Activated CD4-positive, CD25-positive, alpha-beta regulatory T cell treated with anti-CD3 and anti-CD28 coated beads, Interleukin-2, amount 50 U/mL, for 72 hours (primary cell): ENCODE measurements around the gene CDKN2AIPNL.
"Not testable (repeated sequence)": the region's sequence is repeated elsewhere in the genome, so short reads cannot be mapped to it uniquely, and the experiment has no call there.

ENCODE experiments used
- DNase-seq: peaks from one replicate; pipeline ENCODE4 v3.0.0; 2021

CDKN2AIPNL gene

DNA sequence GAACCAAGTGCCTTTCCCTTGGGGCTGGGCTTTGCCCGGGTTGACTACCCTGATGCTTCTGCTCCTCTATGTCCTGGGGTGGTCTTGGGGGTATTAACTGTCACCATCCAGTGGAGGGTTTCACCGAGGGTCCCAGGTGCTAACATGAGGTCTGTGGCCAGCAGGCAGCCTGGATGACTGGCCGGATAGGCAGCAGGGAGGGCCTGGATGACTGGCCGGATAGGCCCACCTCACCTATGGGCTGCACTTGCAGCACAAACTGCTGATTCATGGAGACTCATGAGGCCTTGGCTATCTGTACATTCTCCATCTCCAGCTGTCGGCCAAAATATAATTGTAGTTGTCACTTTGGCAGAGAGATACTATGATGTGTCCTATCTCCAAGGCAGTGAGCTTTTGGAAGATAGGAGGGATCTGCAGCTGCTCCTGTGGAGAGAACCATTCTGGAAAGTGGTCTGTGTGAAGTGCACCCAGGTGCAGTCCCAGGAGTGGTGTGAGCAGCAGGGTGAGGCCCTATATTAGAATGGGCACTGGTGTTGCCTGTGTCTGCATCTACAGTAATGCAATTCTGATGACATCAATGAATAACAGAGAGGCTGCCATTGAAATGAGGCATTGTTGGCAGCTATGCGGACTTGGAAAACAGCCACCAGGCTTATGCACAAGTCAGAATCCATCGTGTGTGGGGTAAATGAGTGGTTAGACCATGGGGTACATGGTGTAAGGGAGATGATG, 26.3 kb upstream of the CDKN2AIPNL start:
- no peak for DNase-seq

DNA sequence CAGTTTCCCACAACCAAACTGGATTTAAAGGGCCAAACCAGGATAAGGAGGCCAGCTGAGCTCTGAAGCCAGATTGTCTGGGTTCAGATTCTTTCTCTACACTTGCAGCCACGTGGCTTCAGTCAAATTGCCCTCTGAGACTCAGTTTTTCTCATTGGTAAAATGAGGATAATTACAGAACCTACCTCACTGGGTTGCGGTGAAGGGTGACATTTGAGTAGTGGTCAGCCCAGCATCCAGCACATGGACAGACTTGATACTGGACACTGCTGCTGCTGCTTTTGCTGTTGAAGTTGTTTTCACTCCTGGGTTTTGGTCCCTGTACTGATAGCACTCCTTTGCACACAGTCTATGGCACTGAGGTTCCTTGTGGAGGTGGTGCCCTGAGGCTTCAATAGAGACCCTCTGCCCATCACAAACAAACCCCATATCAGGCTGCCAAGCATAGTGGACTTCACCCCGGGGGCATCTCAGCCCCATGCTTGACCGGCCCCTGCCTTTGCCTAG, 25.7 kb upstream of the CDKN2AIPNL start:
- DNase-seq = no peak

DNA sequence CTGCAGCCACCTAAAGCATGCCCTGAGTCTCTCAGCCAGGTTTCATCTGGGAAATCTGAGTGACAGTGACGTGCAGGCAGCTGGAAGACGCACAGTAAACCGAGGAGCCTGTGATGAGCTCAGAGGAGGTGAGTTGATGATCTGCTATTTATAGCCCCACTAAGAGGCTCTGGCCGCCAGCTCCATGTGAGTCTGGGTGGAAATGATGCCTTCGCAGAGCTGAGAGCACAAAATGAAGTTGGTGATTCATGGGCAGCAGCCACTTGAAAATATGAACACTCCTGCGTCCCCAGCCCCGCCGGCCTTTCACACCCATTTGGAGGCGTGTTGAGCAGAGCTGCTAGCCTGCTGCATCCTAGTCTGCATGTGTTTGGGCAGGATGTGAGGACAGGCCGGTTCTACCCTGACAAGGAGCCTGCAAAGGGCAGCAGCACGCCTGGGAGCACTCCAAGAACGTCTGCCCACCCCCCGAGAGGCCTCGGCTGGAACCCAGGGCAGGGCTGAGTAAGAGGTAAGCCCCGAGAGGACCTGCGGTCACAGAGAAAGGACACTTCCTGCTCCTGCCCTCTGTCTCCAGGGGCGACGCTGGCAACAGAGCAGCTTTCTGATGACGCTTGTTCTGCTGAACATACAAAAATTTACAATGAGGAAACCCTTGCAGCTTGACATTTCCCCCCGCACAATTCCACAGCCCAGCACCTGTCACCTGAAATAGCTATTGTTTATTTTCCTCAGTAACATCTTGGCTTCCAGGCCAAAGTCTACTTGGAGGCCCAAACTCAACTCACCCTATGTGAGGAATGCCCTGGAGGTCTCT, 25.1 kb upstream of the CDKN2AIPNL start:
- DNase-seq = peak; percentile 57

DNA sequence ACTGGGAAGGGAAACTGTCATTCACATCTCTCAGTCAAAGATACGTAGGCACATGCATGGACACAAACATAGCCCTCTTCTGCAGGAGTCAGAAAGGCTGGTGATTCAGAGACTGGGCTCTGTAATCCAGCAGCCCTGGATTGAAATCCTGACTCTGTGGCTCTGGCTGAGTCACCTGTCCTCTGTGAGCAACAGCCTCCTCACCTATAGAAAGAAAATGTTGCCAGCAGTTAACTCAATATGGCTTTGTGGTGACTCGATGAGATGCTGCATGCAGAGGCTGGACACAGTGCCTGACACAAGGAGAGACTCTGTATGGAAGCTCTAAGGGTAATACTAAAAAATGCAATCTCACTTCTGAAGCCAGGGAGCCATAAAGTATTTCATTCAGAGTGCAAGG, 23.9 kb upstream of the CDKN2AIPNL start:
- no peak for DNase-seq

DNA sequence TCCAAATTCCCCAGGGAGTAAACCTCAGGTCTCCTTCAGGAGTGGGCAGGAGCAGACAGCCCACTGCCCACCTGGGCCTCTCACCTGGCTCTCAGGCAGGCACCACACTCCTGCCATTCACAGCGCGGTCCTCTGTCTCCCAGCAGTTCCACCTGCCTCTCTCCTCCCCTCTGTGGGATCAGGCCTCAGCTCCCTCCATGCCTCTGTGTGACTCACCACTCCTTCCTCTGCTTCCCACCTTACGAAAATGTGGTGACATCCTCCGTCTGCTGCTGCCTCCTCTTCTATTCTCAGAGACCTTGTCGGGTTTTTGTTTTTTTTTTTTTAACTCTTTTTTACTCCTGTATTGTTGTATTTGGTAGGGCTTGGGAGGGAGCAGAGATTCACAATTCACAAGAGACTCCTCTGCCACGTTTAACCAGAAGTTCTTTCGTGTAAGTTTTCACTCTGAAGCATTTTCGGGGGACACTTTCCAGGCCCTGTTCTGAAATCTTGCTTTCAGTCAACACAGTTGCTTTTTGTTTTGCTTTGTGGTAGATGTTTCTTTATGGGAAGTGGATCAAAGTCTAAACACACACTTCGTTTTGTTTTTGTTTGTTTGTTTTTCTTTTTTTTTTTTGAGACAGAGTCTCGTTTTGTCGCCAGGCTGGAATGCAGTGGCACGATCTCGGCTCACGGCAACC, 21.1 kb upstream of the CDKN2AIPNL start:
- no peak for DNase-seq

DNA sequence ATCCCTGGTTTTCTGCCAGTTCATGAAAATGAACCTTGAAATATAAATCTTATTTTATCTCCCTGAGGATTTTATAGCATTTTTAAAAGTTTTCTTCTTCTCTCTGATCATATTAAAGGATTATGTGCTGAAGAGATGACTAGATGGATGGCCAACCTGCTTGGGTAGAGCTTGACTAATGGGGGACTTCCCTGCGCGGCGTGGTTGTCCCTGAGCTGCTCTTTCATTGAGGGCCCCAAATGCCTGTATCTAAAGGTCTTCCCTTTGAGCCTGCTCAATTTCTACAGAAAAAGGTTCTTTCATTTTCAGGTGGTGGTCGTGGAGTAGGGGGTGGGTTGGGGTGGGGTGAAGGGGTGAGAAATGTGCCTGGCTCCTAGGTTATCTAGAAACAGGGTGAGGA, 20.5 kb upstream of the CDKN2AIPNL start:
- DNase-seq = no peak

DNA sequence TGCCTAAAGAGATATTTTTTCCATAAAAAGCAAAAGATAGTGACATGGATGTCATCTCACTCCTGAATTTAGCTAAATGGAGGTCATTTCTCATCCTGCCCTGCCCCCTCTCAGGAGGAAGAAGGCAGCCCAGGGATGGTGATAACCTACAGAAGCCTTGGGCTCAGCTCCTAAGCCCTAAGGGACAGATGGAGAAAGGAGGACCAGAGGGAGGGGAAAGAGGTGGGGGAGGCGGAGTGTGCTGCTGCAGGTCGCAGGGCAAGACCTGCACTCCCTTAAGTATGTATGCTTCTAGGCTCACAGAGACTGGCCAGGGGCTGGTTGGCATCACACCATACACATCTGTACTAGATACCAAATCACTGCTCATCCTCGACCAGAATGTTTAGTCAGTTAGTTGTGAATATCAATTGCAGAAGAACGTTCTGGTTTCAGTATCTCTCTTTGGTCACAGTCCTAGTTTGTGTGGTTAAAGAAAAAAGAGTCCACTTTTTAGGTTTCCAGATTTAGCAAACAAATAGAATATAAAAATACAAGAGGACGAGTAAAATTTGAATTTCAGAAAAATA, 18.4 kb upstream of the CDKN2AIPNL start:
- no peak for DNase-seq

DNA sequence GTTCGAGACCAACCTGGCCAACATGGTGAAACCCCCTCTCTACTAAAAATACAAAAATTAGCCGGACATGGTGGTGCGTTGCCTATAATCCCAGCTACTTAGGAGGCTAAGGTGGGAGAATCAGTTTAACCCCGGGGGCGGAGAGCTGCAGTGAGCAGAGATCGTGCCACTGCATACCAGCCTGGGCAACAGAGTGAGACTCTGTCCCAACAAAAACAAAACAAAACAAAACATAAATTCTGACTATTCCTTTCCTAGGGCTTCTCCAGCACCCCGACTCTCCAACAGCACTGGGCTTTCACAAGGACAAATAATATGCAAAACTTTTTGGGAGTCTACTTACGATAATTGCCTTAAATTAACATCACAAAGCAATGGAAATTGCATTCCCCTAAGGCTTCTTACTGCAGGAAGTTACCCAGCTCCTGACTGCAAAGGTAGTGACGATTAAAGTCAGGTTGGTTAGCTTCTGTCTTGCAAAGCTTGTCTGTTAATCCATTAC, 15.9 kb upstream of the CDKN2AIPNL start:
- DNase-seq = no peak

DNA sequence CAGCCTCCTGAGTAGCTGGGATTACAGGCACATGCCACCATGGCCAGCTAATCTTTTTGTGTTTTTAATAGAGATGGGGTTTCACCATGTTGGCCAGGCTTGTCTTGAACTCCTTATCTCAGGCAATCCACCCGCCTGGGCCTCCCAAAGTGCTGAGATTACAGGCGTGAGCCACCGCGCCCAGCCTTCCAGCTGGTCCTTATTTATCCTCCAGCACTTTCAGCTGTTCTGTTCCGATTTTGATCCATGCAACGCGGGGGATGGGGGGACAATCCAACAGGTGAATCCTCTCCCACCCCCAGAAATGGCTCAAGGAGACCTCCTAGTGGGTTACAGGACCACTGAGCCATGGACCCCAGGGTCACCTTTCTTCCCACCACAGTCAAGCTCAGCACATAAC, 14.7 kb upstream of the CDKN2AIPNL start:
- no peak for DNase-seq

DNA sequence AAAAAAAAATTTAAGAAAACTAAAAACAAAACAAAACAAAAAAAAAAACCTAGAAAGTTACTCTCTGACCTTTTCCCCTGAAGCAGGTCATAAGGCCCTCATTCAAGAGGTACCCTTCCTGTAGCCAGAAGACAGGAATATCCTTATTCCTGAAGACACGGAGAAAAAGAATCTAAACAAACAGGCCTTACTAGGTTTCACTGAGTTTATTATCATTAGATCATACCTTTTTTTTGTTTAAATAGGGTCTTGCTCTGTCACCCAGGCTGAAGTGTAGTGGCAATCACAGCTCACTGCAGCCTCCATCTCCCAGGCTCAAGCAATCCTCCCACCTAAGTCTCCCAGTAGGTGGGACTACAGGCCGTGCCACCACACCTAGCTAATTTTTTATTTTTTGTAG, 11.7 kb upstream of the CDKN2AIPNL start:
- DNase-seq = no peak

DNA sequence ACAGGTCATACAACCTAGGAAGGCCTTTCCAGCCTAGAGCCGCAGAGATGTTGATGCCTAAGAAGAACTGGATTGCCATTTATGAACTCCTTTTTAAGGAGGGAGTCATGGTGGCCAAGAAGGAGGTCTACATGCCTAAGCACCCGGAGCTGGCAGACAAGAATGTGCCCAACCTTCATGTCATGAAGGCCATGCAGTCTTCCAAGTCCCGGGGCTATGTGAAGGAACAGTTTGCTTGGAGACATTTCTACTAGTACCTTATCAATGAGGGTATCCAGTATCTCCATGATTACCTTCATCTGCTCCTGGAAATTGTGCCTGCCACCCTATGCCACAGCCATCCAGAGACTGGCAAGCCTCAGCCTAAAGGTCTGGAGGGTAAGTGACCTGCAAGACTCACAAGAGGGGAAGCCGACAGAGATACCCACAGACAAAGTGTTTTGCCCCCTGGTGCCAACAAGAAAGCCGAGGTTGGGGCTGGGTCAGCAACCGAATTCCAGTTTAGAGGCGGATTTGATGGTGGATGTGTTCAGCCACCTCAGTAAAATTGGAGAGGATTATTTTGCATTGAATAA, 11.2 kb upstream of the CDKN2AIPNL start:
- DNase-seq = no peak

DNA sequence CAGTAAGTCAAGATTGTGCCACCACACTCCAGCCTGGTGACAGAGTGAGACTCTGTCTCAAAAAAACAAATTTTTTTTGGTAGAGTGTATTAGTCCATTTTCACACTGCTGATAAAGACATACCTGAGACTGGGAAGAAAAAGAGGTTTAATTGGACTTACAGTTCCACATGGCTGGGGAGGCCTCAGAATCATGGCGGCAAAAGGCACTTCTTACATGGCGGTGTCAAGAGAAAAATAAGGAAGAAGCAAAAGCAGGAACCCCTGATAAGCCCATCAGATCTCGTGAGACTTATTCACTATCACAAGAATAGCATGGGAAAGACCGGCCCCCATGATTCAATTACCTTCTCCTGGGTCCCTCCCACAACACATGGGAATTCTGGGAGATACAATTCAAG, 9.4 kb upstream of the CDKN2AIPNL start:
- not testable (repeated sequence) for DNase-seq

DNA sequence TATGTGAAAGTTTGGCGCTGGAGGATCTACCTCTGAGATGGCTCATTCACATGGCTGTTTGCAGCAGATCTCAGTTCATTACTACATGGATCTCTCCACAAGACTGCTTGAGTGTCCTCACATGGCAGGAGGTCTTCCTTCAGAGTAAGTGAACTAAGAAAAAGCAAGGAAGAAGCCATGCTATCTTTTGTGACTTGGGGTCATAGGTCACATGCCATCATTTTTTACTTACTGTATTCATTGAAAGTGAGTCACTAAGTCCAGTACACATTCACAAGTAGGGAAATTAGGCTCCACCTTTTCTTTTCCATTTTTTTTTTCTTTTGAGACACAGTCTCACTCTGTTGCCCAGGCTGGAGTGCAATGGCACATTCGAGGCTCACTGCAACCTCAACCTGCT, 8.7 kb upstream of the CDKN2AIPNL start:
- DNase-seq = no peak

DNA sequence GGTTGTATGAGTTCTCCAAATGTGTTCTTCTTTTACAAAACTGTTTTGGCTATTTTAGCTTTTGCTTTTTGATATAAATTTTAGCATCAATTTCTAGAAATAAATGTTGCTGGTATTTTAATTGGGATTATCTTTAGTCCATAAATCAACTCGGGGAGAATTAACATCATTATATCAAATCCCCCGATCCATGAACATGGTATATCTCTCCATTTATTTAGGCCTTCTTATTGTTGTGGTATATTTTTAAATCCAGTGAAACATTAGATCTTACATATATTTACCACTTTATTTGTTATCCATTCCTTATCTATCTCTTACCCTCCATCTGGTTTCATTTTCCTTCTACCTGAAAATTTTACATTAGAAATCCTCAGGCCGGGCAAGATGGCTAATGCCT, 7.3 kb upstream of the CDKN2AIPNL start:
- no peak for DNase-seq

DNA sequence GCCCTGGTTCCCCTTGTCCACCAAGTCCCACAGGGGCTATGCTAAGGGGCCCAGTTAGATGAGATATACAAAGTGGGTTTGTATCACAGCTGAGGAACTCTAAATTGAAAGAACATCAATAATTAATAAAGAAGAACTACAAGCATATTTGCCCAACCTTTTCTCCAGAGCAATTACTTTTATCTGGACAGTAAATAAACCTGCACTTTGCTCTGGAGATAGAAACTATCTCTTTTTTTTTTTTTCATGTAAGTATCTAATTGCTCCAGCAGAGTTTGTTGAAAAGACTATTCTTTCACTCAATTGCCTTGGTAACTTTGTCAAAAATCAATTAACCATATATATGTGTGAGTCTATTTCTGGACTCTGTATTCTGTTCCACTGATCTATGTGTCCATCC, 6.0 kb upstream of the CDKN2AIPNL start:
- DNase-seq = no peak

DNA sequence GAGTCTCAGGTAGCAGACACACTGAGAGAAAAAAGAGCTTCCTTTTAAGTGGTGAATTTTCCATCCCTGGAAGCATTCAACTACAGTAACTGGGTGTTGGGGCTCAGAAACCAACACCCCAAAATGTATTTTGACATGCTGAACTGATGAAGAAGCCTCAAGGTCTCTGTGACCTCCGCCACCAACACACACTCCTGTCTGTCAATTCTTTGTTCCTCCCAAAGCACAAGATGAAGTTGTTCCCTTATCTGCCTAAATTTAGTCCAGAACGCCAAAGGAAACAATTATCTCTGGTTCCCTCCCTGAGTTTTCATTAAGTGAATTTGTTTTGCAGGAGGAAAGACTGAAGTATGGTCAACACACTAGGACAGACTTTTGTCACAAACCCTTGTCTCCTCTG, 1.4 kb upstream of the CDKN2AIPNL start:
- no peak for DNase-seq

DNA sequence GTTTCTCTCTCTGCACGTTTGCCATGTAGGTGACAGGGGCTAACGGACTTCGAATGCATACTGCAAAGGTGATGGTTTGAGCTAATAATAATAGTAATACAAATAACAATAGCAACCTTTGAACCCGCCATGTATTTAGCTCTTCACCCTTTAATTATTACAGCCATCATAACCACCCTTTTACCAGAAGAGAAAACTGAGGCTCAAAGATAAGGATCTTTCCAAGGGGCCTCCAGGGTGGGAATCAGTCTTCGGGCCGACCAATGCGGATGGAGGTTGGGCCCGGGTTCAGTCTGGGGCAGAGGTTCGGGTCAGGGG, 494 bp downstream of the CDKN2AIPNL start:
- no peak for DNase-seq

DNA sequence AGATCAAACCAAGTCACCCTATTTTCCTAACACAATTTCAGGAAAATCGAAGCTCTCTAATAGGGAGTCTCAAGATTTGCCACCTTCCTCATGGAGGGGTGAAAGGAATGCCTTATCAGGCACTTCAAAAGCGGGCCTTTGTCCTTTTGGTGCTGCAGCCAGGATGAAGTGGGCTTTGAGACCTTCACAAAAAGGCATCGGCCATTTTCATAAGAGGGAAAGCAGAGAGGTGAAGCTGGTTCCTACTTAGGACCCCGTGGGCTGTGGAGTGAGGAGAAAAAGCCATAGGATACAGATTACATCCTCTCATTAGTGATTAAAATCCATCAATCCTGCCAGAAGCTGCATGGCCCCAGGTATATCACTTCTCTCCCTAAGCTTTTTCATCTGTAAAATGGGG, 859 bp downstream of the CDKN2AIPNL start:
- no peak for DNase-seq

DNA sequence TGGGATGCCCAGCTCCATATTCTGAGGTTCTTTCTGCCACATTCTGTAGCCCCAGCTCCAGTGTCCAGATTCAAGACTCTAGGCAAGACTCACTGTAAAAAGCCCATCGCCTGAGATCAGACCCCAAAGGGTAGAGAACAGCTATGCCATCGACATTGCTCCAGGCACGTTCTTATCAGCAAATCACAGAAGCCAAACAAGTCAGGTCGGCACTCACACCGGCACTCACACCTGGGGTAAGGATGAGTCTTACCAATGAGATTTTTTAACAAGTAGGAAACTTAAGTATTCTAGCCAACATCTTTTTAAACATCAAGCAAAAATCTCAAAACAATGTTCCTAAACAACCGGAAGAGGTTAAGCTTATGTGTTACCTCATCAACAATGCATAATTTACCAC, 2.4 kb downstream of the CDKN2AIPNL start:
- DNase-seq = no peak

DNA sequence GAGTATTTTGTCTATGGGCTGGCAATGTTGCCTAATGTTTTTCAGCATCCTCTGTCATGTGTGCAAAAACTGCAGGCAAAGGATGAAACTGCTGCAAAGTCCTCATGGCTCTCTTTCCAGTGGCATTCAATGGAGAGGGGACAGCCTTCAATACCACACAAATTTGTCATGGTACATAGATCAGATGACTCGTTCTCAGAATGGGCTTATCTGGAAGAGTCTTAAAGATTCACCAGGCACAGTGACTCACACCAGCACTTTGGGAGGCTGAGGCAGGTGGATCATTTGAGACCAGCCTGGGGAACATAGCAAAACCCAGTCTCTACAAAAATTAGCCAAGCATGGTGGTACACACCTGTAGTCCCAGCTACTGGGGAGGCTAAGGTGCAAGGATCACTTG, 5.3 kb downstream of the CDKN2AIPNL start:
- DNase-seq = no peak

DNA sequence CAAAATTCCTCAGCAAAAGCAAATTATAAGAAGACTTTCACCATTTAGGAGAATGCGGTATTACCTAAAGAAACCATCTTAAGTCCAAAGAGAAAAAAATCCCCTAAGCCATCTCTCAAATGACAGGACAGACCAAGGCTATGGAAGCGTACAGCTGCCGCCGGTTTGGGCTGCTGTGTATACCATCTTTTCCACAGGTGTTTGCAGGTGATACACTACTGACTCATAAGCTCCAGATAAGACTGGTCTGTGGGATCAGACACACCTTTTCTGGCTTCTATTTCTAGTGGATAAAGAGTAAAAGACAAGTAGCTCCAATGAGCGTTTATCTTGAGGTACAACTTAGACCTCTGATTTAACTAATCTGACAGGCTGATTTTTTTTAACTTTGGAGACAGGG, 7.7 kb downstream of the CDKN2AIPNL start:
- no peak for DNase-seq

DNA sequence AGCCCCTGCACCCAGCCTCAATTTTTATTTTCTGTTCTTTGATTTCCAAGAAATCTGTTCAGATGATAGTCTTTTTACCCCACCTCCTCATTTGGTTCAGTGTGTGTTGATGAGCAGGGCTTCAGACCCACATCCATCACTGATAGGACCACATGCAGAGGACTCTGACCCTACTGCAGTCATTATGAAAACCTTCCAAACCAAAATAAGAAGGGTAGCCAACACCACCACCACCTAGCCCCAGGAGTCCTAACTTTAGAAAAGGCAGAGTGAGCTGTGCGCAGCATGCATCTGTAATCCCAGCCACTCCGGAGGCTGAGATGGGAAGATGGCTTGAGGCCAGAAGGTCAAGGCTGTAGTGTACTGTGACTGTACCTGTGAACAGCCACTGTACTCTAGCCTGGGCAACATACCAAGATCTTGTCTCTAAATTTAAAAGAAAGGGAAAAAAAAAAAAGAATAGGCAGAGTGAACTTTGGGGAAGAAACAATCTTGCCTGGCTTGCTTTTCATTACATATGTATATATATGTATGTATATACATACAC, 13.0 kb downstream of the CDKN2AIPNL start:
- DNase-seq = no peak

DNA sequence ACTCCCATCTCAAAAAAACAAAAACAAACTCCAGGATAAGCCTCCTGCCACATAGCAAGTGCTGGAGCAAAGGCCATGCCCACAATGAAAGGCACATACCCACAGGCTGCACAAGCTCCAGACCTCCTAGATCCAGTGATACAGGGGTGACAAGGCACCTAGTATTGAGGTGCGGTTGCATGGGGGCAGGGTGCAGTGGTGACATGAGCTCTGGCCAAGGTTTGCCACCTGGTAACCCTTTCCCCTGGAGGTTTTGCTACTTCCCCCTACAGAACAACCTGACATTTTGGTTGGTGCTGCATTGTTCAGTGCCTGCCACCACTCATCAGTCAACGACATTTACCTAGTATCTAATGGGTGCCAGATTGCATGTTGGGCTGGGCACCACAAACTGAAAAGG, 14.5 kb downstream of the CDKN2AIPNL start:
- no peak for DNase-seq
